Sciatic nerve (tissue), 2 donors: ENCODE results near the gene CYP11A1. TPM values are rescaled to one million over a fixed set of nuclear protein-coding genes. Genes with fewer than 3 reads are reported as not detected.
"Not testable (repeated sequence)": the region's sequence is repeated elsewhere in the genome, so short reads cannot be mapped to it uniquely, and the experiment has no call there.

ENCODE experiments used
- ATAC-seq: fragments of 200-7000 bp; cut with Tn5 transposase; one replicate; pipeline ENCODE4 v1.9.1; 2020; ENCODE audit warnings: mild to moderate bottlenecking, moderate library complexity
- DNase-seq: peaks from one replicate; pipeline ENCODE4 v3.0.0-alpha.2; 2020; ENCODE audit warnings: low spot score
- intact Hi-C: fragments of 100-400 bp; cut with DNase I; formaldehyde crosslinking; loops from one replicate; pipeline ENCODE4 v1.14.2; 2022
- total RNA-seq: library from RNA; stranded (reverse); fragmentation: NEBNext Ultra II Directional; extraction: Animal tissue kit (Norgen Biotek cat#: 25700); gene quantifications from one replicate; pipeline ENCODE4 v1.2.1, GENCODE V29; 2021
- donor health status: DM: no; HTN: no; CAD: no.
- donor health status: DM: no; HTN: no; CAD: no.

The CYP11A1 gene
- total RNA-seq, 1 donor from 2014 or later: 4.3 TPM

DNA sequence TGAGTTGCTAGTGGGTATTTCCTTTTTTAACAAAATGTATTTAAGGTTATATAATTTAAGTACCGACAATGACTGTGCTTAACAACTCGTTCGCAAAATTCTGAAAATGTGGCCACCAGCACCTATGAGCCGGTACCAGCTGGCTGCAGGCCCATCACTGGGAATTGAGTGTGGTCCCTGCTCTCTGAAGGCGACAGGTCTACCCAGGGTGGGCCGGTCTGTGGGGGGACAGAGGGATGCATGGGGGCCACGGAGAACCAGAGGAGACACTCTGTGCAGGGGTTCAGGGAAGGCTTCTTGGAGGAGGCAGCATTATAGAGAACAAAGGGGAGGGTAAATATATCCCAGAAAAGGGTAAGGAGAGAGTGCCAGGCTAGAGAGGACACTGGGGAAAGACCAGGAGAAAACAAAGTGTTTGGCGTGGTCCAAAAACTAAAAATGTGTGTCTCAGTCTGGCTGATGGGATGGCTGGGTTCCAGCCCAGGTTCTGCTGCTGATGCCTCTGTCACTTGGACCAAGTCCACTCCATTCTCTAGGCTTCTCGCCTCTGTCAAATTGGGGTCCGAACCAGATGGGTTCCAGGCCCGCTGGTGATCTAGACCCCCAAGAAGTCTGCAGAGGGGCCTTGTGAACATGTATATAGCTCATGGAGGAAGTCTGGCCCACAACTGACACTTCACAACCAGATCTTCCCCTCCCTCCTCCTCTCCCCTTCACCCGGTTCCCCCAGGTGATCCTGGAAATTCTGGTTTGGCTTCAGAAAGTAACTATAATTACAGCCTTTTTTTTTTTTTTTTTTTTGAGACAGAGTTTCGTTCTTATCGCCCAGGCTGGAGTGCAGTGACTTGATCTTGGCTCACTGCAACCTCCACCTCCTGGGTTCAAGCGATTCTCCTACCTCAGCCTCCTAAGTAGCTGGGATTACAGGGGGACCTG, 10.7 kb upstream of the CYP11A1 start:
- intact Hi-C loops: no loop called here
- ATAC-seq (no peak), DNase-seq (no peak)

DNA sequence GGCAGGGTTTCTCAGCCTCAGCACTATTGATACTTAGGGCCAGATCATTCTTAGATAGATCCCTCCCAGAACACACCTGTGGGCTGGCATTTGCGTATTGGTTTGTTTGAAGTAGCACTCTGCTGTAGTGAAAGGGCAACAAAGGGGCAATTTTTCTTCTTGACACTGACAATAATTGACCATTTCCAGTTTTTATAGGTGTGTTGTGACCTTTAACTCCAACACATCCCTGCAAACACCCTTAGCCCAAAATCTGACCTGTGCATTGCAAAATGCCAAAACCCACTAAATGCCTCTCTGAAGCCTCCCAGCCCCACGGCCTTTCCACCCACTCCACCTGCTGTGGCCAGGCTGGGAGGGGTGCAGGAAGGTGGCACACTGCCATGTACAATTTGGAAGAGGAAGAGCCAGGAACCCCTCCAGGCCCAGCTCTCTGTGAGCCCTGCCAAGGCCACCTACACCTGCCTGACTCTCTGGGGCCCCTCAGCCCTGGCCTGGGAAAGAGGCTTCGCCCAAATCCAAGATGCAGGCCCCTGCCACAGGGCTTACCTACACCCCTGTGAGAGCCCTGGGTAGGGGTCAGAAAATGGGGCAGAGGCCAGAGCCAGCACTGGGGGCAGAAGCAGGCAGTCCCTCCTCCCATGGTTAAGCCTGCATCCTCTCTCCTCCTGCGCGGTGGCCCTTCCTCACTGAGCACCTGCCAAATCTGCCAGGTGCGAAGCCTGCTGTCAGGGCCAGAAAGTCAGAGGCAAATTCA, 9.6 kb upstream of the CYP11A1 start:
- intact Hi-C loops: no loop called here
- ATAC-seq (no peak), DNase-seq (peak; percentile 45)

DNA sequence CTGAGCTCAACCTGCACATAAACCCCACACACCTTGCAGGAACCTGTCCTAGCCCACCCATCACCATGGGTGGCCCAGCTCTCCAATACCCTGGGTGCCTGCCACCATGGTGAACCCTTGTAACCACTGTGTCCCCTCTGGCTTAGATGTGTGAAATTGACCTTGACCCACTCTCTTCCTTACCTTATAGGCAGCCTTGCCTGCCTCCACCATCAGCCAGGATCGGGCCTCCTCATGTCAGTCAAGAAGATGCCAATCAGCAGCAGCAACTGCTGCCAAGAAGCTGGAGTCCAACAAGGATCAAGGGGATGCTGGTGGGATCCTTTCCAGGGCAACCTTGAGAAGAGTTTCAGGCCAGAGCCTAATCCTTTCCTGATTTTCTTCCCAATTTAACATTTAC, 8.8 kb upstream of the CYP11A1 start:
- DNase-seq: peak; percentile 53
- ATAC-seq: no peak
- intact Hi-C loops: no loop called here

DNA sequence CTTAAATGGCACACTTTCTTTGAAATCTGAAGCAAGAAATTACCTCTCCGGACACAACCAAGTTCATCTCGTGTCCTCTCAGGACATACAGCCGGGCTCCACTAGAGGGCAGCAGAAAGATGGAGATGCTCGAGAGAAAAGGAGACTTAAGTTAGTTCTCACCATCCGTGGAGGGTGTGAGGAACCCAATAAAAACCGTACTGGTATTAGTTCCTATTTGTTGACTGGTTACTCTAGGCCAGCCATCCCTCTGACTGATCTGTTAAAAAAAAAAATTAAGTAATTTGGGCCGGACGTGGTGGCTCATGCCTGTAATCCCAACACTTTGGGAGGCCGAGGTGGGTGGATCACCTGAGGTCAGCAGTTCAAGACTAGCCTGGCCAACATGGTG, 7.9 kb upstream of the CYP11A1 start:
- DNase-seq: peak; percentile 92
- intact Hi-C loops: no loop called here
- peak; percentile 70 for ATAC-seq

DNA sequence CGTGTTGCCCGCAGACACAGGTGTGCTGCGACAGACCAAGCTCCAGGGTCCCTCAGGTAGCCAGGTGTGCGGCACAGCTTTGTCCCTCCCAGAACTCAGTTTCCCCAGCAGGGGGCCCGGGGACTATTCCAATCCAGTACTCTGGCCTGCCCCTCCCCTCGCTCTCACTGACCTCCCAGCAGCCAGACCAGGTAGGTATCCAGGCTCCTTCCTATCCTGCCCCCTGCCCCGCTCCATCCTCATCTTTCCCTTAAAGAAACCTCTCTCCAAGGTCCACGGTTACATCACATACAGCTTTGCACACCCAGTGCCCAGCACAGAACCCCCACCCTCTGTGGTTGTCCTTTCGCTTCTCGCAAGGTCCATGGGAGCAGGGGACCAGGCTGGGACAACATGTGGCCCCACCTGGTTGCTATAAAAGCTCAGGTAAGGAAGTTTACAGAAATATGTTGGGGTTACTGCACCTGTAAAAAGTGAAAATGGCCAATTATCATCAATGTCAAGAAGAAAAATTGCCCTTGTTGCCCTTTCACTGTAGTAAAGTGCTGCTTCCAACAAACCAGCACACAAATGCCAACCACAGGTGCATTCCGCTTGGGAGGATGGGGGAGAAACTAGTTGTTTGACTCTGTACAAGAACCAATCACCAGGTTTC, 7.3 kb upstream of the CYP11A1 start:
- ATAC-seq (no peak), DNase-seq (no peak)
- intact Hi-C loops: loop anchor here (5.0 kb wide), 2 partner anchors 243 to 258 kb away; partner anchors contain the start of gene CLK3

DNA sequence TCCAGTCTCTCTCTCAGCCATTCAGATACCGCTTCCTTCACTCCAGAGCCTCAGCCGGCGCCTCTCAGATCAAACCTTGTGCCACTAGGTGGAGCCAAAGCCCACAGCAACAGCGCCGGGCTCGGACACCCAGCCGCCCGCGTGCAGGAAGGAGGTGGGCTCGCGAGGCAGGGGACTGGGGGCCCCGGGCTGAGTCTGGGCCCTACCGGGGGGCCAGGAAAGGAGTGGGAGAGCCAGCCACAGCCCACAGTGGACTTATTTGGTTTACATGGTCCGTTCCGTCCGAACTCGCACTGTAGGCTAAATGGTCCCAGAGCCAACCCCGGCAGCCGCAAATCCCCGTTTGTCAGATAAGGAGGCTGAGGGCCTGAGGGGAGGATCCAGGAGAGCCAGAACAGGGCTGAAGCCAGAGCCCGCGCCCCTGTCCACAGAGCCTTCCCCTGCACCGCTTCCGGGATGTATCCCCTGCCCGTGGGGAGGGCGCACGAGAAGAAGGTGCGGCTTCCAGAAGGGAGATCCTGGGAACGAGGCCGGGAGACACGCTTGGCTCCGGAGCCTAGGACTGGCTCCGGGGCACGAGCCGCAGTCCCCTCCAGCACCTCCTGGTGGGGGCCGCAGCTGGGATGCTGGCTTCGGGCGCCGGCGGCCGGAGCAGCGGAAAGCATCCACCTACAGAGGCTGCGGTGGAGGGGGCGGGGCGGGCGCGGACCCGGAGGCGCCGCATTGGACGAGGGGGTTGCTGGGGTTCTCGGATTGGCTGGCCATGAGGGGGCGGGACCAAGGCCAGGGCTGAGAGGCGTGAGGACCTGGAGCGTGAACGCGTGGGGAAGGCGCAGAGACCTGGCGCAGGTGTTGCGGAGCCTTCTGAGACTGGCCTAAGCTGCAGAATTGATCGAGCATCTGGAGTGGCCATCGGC, 6.5 kb upstream of the CYP11A1 start:
- ATAC-seq: peak; percentile 98
- intact Hi-C loops: loop anchor here (5.0 kb wide), 2 partner anchors 243 to 258 kb away; partner anchors contain the start of gene CLK3
- DNase-seq: peak; percentile 93

DNA sequence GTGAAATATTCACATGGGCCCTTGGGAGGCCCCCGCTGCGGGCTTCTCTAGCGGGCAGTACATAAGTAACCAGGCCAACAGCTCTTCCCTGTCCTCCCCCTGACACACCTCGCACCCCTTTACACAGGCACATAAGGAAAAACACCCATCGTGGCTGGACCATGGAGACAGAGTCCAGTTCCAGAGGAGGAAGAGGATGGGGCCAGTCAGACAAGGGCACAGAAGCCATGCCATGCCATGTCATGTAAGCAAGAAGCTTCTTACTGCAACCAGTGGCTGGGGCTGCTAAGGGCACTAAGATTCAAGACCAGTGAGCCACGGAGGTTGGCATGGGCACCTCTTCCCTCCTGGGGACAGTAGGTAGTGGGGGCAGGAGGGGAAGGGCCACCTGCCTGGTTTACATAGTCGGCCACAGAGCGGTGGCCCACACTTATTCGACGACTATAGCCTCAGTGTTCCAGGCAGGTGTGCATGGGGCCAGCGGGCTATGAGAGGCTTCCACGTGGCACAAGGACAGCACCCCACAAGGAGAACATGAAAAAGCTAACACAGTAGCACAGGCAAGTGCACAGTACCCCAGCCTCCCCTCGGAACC, 5.7 kb upstream of the CYP11A1 start:
- no peak for ATAC-seq
- intact Hi-C loops: loop anchor here (5.0 kb wide), 2 partner anchors 244 to 259 kb away; partner anchors contain the start of gene CLK3
- no peak for DNase-seq

DNA sequence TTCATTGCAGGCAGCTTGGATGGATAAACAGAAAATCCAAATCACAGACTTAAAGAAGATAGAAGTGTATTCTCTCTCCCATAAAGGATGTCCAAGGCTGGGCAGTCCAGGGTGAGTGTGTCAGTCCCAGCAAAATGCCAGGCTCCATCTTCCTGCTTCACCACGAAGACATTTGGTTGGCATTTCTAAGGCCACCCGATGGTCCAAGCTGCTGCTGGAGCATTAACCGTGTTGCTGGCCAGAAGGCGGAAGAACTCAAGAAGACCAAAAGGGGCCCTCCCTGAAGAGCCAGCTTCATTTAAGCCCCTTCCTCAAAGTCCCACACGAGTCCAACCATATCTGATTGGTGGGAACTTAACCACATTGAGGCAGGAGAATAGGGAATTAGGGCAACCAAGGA, 3.0 kb upstream of the CYP11A1 start:
- ATAC-seq (no peak), DNase-seq (peak; percentile 27)
- intact Hi-C loops: loop anchor here (5.0 kb wide), 2 partner anchors 247 to 262 kb away; partner anchors contain the start of gene CLK3

DNA sequence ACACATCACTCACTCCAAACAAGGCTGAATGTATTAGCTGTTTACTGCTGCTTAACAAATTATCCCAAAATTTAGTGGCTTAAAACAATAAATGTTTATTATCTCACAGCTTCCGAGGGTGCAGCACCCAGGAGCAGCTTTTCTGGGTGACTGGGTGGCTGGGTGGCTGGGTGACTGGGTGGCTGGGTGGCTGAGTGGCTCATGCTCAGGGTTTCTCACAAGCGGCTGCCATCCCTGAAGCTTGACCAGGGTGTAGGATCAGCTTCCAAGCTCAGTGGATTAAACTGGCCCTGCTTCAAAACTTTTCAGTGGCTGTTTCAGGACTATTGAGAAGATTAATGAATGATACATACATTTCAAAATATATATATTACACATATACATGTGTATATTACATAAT, 2.3 kb upstream of the CYP11A1 start:
- DNase-seq: peak; percentile 27
- no peak for ATAC-seq
- intact Hi-C loops: loop anchor here (5.0 kb wide), 2 partner anchors 248 to 263 kb away; partner anchors contain the start of gene CLK3

DNA sequence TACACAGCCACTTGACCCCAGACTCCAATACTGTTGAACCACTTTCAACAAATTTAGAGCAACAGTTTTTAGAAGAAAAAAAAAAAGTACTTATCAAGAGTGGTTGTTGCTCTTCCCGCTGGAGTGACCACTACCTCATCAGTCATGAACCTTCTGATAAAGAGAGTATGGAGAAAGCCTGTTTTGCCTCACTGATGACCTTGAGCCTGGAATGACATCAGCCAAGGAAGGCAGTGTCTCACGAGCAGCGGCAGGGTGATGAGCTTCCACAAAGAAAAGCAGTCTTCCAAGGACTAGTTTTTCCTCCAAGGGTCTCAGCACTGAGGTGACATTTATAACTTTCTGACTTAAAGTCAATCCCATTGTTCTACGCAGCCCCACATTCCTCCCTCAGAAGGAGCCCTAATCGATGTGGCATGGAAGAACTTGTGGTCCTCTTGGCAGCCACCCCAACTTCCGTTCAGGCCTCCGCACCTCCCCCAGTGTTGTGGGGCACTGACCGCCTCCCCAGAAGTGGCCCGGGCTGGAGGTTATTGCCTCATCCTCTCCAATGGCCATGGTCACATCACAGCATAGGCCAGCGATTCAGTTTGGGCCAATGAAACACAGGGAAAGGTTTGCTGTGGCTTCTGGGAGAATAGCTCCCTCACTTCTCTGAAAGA, 1.8 kb upstream of the CYP11A1 start:
- intact Hi-C loops: no loop called here
- ATAC-seq (no peak), DNase-seq (peak; percentile 56)

DNA sequence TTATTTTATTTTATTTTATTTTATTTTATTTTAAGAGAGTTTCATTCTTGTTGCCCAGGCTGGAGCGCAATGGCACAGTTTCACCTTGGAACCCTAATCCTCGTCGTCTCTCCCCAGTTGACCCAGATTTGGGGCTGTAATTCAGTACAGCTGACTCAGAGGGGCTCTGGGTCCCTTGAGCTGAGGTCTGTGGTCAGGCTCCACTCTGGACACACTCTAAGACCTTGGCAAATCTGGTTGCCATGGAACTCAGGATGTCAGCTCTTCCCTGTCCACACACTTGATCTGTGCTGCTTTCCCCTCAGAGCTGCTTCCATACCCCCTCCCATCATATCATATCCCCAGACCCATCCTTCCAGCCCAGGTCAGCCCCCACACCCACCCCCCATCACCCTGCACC, 675 bp upstream of the CYP11A1 start:
- intact Hi-C loops: no loop called here
- ATAC-seq (no peak), DNase-seq (peak; percentile 6)

DNA sequence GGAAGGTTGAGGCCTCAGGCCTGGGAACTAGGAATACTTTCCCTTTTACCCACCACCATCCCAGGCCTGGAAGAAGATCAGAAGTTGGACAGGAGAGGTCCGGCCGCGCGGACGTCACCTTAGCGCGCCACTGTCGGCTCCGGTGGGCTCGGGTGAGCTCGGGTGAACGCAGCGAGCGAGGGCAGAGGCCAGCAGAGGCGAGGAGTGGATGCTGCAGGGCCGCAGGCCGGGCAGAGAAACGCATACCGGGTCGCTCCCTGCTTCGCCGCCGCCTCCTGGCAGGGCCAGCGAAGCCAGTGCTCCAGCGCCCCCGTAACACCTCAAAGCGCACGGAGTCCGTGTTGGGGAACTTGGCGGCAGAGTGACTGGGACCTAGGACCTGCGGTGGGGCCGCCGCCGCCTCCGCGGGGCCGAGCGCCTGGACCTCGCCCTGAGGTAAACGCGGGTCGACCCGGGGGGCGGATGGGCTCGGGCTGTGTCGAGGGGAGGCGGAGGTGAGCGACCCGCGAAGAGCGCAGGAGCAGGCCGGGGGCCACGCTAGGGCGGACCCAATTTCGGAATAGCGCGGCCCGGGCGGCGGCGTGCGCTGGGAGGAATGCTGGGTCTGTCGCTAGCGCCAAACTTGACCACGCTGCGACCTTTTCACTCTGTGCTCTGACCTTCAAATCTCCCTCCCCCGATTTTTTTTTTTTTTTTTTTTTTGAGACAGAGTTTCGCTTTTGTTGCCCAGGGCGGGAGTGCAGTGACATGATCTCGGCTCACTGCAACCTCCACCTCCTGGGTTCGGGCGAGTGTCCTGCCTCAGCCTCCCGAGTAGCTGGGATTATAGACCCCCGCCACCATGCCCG, 1.6 kb downstream of the CYP11A1 start:
- peak; percentile 76 for DNase-seq
- intact Hi-C loops: no loop called here
- peak; percentile 94 for ATAC-seq

DNA sequence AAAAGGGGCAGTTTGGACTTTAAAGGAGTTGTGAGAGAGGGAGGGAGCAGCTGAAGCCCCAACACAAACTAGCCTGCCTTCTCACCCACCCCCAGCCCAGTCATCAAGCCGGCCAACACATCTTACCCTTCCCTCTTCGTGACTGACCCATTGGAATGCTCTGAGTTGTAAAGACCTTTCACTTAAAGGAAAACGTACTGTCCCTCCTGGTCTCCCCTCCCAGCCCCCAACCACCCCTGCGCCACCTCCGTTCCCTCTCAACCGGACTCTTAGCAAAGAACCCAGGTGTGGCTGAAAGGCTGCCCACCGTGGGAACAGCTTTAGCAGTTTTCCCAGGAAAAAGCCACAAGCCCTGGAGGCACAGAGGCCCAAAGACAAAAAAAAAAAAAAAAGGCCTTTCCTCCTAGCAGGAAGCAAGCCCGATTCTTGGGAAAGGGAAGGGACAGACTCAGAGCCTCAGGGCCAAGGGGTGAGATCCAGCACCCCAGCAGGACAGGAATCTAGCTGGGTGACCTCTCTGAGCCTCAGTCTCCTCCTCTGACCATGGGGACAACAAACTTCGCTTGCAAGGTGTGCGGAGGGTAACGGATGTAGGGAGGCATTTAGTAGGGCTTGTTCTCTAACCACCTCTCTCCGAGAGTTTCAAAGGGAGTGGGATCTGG, 2.4 kb downstream of the CYP11A1 start:
- DNase-seq (peak; percentile 45), ATAC-seq (peak; percentile 35)
- intact Hi-C loops: no loop called here

DNA sequence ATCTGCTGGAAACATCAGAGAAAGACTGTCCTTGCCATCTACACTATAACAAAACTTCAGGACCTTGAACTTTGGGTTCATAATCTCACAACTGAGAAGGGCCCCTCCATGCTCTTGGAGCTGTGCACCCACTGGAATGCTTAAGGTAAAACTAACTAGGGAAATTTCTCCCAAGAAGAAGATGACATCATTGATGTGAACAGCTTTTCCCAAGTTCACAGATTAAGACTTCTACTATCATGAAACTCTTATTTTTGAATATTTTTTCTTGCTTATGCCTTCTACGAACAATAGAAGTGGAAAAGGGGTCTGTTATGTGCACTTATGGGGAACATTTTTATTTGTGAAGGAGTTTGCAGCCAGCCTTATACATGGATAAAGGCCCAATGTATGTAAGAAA, 5.0 kb downstream of the CYP11A1 start:
- intact Hi-C loops: no loop called here
- ATAC-seq: no peak
- no peak for DNase-seq

DNA sequence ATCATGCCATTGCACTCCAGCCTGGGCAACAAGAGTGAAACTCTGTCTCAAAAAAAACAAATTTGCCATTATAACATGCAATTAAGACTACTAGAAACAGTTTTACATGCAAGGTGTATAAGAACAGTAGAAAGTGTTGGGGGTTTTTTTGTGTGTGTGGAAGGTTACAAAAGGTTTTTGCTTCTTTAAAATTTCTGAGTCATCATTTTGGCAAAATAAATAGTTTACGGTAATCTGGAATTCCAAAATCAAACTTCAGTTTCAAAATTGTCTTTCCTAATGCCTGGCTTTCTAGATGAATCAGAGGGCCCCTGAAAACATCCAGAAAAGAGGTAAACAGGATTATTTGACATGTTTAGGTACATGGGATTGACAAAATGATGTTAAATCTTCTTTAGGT, 6.6 kb downstream of the CYP11A1 start:
- DNase-seq, intact Hi-C loops, ATAC-seq: not testable (repeated sequence)

DNA sequence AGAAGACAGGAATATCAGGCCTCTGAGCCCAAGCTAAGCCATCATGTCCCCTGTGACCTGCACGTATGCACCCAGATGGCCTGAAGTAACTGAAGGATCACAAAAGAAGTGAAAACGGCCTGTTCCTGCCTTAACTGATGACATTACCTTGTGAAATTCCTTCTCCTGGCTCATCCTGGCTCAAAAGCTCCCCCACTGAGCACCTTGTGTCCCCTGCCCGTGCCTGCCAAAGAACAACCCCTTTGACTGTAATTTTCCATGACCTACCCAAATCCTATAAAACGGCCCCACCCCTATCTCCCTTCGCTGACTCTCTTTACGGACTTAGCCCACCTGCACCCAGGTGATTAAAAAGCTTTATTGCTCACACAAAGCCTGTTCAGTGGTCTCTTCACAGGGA, 8.1 kb downstream of the CYP11A1 start:
- ATAC-seq, intact Hi-C loops: not testable (repeated sequence)
- DNase-seq: peak; percentile 7
